Fibroblast of the aortic adventitia (primary cell): ENCODE results near the gene GGTA1. TPM values are rescaled to one million over a fixed set of nuclear protein-coding genes. Genes with fewer than 3 reads are reported as not detected.
A peak's percentile ranks its signal among the peaks of the same experiment; 100 is the strongest.
"Not testable (repeated sequence)": the region's sequence is repeated elsewhere in the genome, so short reads cannot be mapped to it uniquely, and the experiment has no call there.

Source experiments
- DNase-seq: peaks from one replicate; pipeline ENCODE4 v3.0.0-alpha.2; 2010; ENCODE audit warnings: low read depth
- H3K4me3 ChIP-seq: 2 replicates; pipeline ENCODE4 v1.5.1; 2011; ENCODE audit warnings: low read depth, mild to moderate bottlenecking, control low read depth, low read length, moderate library complexity
- CTCF ChIP-seq: IDR thresholded peaks from 2 replicates; pipeline ENCODE4 v1.5.1; 2011; ENCODE audit warnings: mild to moderate bottlenecking, low read length, control low read depth, inconsistent platforms; ENCODE audit not compliant: insufficient read depth
- total RNA-seq: library from RNA; depleted of rRNA; stranded (reverse); fragments of >200 nt; gene quantifications from 2 replicates; pipeline ENCODE4 v1.2.3, GENCODE V29; 2012; ENCODE audit warnings: low replicate concordance

GGTA1 gene
- total RNA-seq, 1 donor: 0.18 TPM

GRCh38 chr9:121464968-121465367 lies 34.7 kb downstream of the GGTA1 start:
- no peak overlapping the region for H3K4me3 ChIP-seq
- DNase-seq: no peak
- no peak for TF ChIP-seq CTCF

- DNase-seq: peak; percentile 23
- peak; percentile 80 for TF ChIP-seq CTCF
- no peak overlapping the region for H3K4me3 ChIP-seq
These were observed 36.4 kb downstream of the GGTA1 start for GRCh38 chr9:121463026-121463807.

GRCh38 chr9:121459513-121459912 lies 40.1 kb downstream of the GGTA1 start:
- H3K4me3 ChIP-seq: no peak overlapping the region
- no peak for TF ChIP-seq CTCF
- DNase-seq: no peak

- DNase-seq, H3K4me3 ChIP-seq: not testable (repeated sequence)
These were observed 41.2 kb downstream of the GGTA1 start for GRCh38 chr9:121458449-121458848.

- H3K4me3 ChIP-seq: no peak overlapping the region
- DNase-seq: no peak
- no peak for TF ChIP-seq CTCF
These were observed 44.0 kb downstream of the GGTA1 start for GRCh38 chr9:121455527-121456239.

GRCh38 chr9:121454972-121455371 lies 44.7 kb downstream of the GGTA1 start:
- no peak for DNase-seq
- TF ChIP-seq CTCF: no peak

GRCh38 chr9:121453232-121453892 lies 46.3 kb downstream of the GGTA1 start:
- no peak for DNase-seq
- no peak for TF ChIP-seq CTCF
- H3K4me3 ChIP-seq: no peak overlapping the region

More at GRCh38 chr9:121454972-121455371, 44.7 kb downstream of the GGTA1 start:
- H3K4me3 ChIP-seq: no peak overlapping the region
